ENCODE data around the gene SIM1. TPM values are rescaled to one million over a fixed set of nuclear protein-coding genes. Genes with fewer than 3 reads are reported as not detected.

The SIM1 gene
- total RNA-seq, 1 experiment from 2014 or later = not detected

- ChIA-PET POLR2A (no interaction called here), RAD21 (ENCODE audit: low non-redundant PET in 1 of 2, low total read pairs in 2 of 2, uncharacterized antibody in 2 of 2, unreplicated experiment in 2 of 2) (no interaction called here), CTCF (no interaction called here)
- H2AFZ ChIP-seq (ENCODE audit: low read depth, low read length, poor library complexity, severe bottlenecking) = no peak overlapping the region
- H3K4me3 ChIP-seq (replicated peaks in 1 of 2; ENCODE audit: low read depth in 1 of 2, low read length in 2 of 2) = no peak overlapping the region
- H3K9ac ChIP-seq (ENCODE audit: low read length) = no peak overlapping the region
- TF ChIP-seq EGR1 (IDR thresholded peaks at IDR 0.05; ENCODE audit: low read depth) (no peak), SIN3A (IDR thresholded peaks at IDR 0.05; ENCODE audit: low read depth) (no peak)
- no TSS peak for BruUV-seq (replicated peaks)
- H3K36me3 ChIP-seq (ENCODE audit: control insufficient read depth in 1 of 2, insufficient read depth in 2 of 2, low read length in 2 of 2) = no peaks in the 10 kb centered on the region
- intact Hi-C loops (cut with micrococcal nuclease) = no loop called here
- no peaks in the 10 kb centered on the region for H3K9me3 ChIP-seq (ENCODE audit: control insufficient read depth in 1 of 2, insufficient read depth in 1 of 2, low read depth in 1 of 2, low read length in 2 of 2)
- H3K4me2 ChIP-seq (ENCODE audit: low read length) = no peak overlapping the region
- no peaks in the 10 kb centered on the region for H3K27me3 ChIP-seq (ENCODE audit: insufficient read depth, low read length)
- DNase-seq (ENCODE audit: low read depth, low spot score) = no peak
- H3K27ac ChIP-seq (ENCODE audit: low read depth, low read length) = no peak overlapping the region
- no peaks in the 10 kb centered on the region for H3K4me1 ChIP-seq (ENCODE audit: control insufficient read depth in 1 of 2, insufficient read depth in 2 of 2, low read length in 2 of 2)
- no peaks in the 10 kb centered on the region for H4K20me1 ChIP-seq (ENCODE audit: insufficient read depth)
- H3K9me2 ChIP-seq (ENCODE audit: insufficient read depth) = no peaks in the 10 kb centered on the region
- ATAC-seq = no peak
- no peaks in the 10 kb centered on the region for H3K79me2 ChIP-seq (ENCODE audit: insufficient read depth, low read length)
Measured at GRCh38 chr6:100446115-100447080, 18.3 kb downstream of the SIM1 start.

GRCh38 chr6:100445512-100445911 is 19.2 kb downstream of the SIM1 start:
- CTCF ChIA-PET = no interaction called here
- RAD21 ChIA-PET (ENCODE audit: low non-redundant PET in 1 of 2, low total read pairs in 2 of 2, uncharacterized antibody in 2 of 2, unreplicated experiment in 2 of 2) = no interaction called here
- intact Hi-C loops (cut with micrococcal nuclease) = no loop called here
- POLR2A ChIA-PET = no interaction called here
- Histone ChIP-seq H3K4me1 (ENCODE audit: control insufficient read depth in 1 of 2, insufficient read depth in 2 of 2, low read length in 2 of 2) (no peaks in the 10 kb centered on the region), H3K4me3 (replicated peaks in 1 of 2; ENCODE audit: low read depth in 1 of 2, low read length in 2 of 2) (no peak overlapping the region), H3K4me2 (ENCODE audit: low read length) (no peak overlapping the region), H3K27me3 (ENCODE audit: insufficient read depth, low read length) (no peaks in the 10 kb centered on the region), H3K9ac (ENCODE audit: low read length) (no peak overlapping the region), H2AFZ (ENCODE audit: low read depth, low read length, poor library complexity, severe bottlenecking) (no peak overlapping the region), H3K9me3 (ENCODE audit: control insufficient read depth in 1 of 2, insufficient read depth in 1 of 2, low read depth in 1 of 2, low read length in 2 of 2) (no peaks in the 10 kb centered on the region), H3K36me3 (ENCODE audit: control insufficient read depth in 1 of 2, insufficient read depth in 2 of 2, low read length in 2 of 2) (no peaks in the 10 kb centered on the region), H3K9me2 (ENCODE audit: insufficient read depth) (no peaks in the 10 kb centered on the region), H4K20me1 (ENCODE audit: insufficient read depth) (no peaks in the 10 kb centered on the region), H3K27ac (ENCODE audit: low read depth, low read length) (no peak overlapping the region), H3K79me2 (ENCODE audit: insufficient read depth, low read length) (no peaks in the 10 kb centered on the region)
- TF ChIP-seq ZFX (IDR thresholded peaks at IDR 0.05) = no peak
- TF ChIP-seq, protein P1, sequence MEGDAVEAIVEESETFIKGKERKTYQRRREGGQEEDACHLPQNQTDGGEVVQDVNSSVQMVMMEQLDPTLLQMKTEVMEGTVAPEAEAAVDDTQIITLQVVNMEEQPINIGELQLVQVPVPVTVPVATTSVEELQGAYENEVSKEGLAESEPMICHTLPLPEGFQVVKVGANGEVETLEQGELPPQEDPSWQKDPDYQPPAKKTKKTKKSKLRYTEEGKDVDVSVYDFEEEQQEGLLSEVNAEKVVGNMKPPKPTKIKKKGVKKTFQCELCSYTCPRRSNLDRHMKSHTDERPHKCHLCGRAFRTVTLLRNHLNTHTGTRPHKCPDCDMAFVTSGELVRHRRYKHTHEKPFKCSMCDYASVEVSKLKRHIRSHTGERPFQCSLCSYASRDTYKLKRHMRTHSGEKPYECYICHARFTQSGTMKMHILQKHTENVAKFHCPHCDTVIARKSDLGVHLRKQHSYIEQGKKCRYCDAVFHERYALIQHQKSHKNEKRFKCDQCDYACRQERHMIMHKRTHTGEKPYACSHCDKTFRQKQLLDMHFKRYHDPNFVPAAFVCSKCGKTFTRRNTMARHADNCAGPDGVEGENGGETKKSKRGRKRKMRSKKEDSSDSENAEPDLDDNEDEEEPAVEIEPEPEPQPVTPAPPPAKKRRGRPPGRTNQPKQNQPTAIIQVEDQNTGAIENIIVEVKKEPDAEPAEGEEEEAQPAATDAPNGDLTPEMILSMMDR (IDR thresholded peaks at IDR 0.05 in 2 of 3, conservative IDR thresholded peaks at IDR 0.05 in 1 of 3; ENCODE audit: borderline replicate concordance in 1 of 3, insufficient read depth in 1 of 3, low read depth in 2 of 3, low read length in 2 of 3) = no peak
- no TSS peak for BruUV-seq (replicated peaks)
- no peak for ATAC-seq
- DNase-seq (ENCODE audit: low read depth, low spot score) = no peak
